Calu3 (cell line): ENCODE results near the gene SULF2. TPM values are rescaled to one million over a fixed set of nuclear protein-coding genes. Genes with fewer than 3 reads are reported as not detected.

Source experiments
- BruUV-seq: library from RNA; stranded (reverse); fragments of 400-500 nt; replicated peaks from 2 replicates; lab custom pipeline; 2021; lab: Mats Ljungman, UMichigan
- CTCF ChIA-PET: fragments of 300-600 bp; sonication (Branson Sonifier 250); formaldehyde crosslinking; loops from one replicate; lab custom pipeline; 2022; ENCODE audit warnings: antibody characterized with exemption; lab: Charles Lee
- DNase-seq: peaks from one replicate; pipeline ENCODE4 v3.0.0; 2022
- H3K27ac Mint-ChIP-seq: one replicate; pipeline ENCODE4 v1.8.0; 2022; ENCODE audit warnings: mixed read lengths; ENCODE audit not compliant: unreplicated experiment
- H3K27me3 Mint-ChIP-seq: one replicate; pipeline ENCODE4 v1.8.0; 2022; ENCODE audit warnings: mixed read lengths; ENCODE audit not compliant: unreplicated experiment
- H3K36me3 Mint-ChIP-seq: one replicate; pipeline ENCODE4 v1.8.0; 2022; ENCODE audit warnings: mild to moderate bottlenecking, moderate library complexity, mixed read lengths; ENCODE audit not compliant: insufficient read depth, unreplicated experiment
- H3K4me1 Mint-ChIP-seq: one replicate; pipeline ENCODE4 v1.8.0; 2022; ENCODE audit warnings: mild to moderate bottlenecking, low read depth, mixed read lengths; ENCODE audit not compliant: unreplicated experiment
- H3K4me3 Mint-ChIP-seq: one replicate; pipeline ENCODE4 v1.8.0; 2022; ENCODE audit warnings: mild to moderate bottlenecking, low read depth, moderate library complexity, mixed read lengths; ENCODE audit not compliant: unreplicated experiment
- H3K9me3 Mint-ChIP-seq: one replicate; pipeline ENCODE4 v1.8.0; 2022; ENCODE audit warnings: low read depth, mixed read lengths; ENCODE audit not compliant: unreplicated experiment
- CTCF ChIP-seq: fragments of 200-600 bp; IDR thresholded peaks from one replicate; pipeline ENCODE4 v1.8.0; 2022; ENCODE audit warnings: antibody characterized with exemption; ENCODE audit not compliant: unreplicated experiment
- intact Hi-C: fragments of 100-400 bp; cut with micrococcal nuclease; formaldehyde crosslinking; loops from one replicate; pipeline ENCODE4 v1.10.0; 2022; ENCODE audit not compliant: unreplicated experiment
- total RNA-seq: library from RNA; stranded (reverse); gene quantifications from 2 replicates; pipeline ENCODE4 v1.2.3, GENCODE V29; 2022

The SULF2 gene
- total RNA-seq, 1 experiment from 2014 or later, result 112 TPM

GRCh38 chr20:47662483-47663353 lies 122.6 kb downstream of the SULF2 start:
- Mint-ChIP-seq H3K27me3 (no peaks in the 10 kb centered on the region), H3K9me3 (no peaks in the 10 kb centered on the region), H3K27ac (no peak overlapping the region), H3K4me3 (no peak overlapping the region), H3K4me1 (peaks cover 8% of the 10 kb centered on the region), H3K36me3 (peaks cover 60% of the 10 kb centered on the region)
- CTCF ChIA-PET, result interaction anchor here (1.5 kb wide), 1 partner anchor 49 kb away, joined by 4 read pairs; no protein-coding TSS in a partner anchor
- no peak for TF ChIP-seq CTCF
- no peak for DNase-seq
- no TSS peak for BruUV-seq
- intact Hi-C loops, result loop anchor here (5.0 kb wide), 2 partner anchors 635 to 960 kb away; no protein-coding TSS in a partner anchor

- DNase-seq, result no peak
- intact Hi-C loops, result loop anchor here (5.0 kb wide), 2 partner anchors 636 to 961 kb away; no protein-coding TSS in a partner anchor
- no peaks in the 10 kb centered on the region for H3K27me3 Mint-ChIP-seq
- no TSS peak for BruUV-seq
- H3K36me3 Mint-ChIP-seq, result peaks cover 54% of the 10 kb centered on the region
- no peak overlapping the region for H3K27ac Mint-ChIP-seq
- H3K4me1 Mint-ChIP-seq, result peaks cover 8% of the 10 kb centered on the region
- no peak for TF ChIP-seq CTCF
- no peak overlapping the region for H3K4me3 Mint-ChIP-seq
- H3K9me3 Mint-ChIP-seq, result no peaks in the 10 kb centered on the region
- CTCF ChIA-PET, result interaction anchor here (0.6 kb wide), 1 partner anchor 139 kb away, joined by 4 read pairs; no protein-coding TSS in a partner anchor
Measured at GRCh38 chr20:47661714-47662113, 123.6 kb downstream of the SULF2 start.

- intact Hi-C loops, result loop anchor here (5.0 kb wide), 2 partner anchors 636 to 961 kb away; no protein-coding TSS in a partner anchor
- no TSS peak for BruUV-seq
- CTCF ChIA-PET, result interaction anchor here (0.6 kb wide), 1 partner anchor 139 kb away, joined by 4 read pairs; no protein-coding TSS in a partner anchor
- peaks cover 56% of the 10 kb centered on the region for H3K36me3 Mint-ChIP-seq
- DNase-seq, result no peak
- H3K4me1 Mint-ChIP-seq, result peaks cover 8% of the 10 kb centered on the region
- no peak for TF ChIP-seq CTCF
- H3K27ac Mint-ChIP-seq, result no peak overlapping the region
- H3K27me3 Mint-ChIP-seq, result no peaks in the 10 kb centered on the region
- H3K4me3 Mint-ChIP-seq, result no peak overlapping the region
- no peaks in the 10 kb centered on the region for H3K9me3 Mint-ChIP-seq
Measured at GRCh38 chr20:47660983-47661700, 124.1 kb downstream of the SULF2 start.

GRCh38 chr20:47660602-47660905 lies 124.7 kb downstream of the SULF2 start:
- intact Hi-C loops, result loop anchor here (5.0 kb wide), 2 partner anchors 637 to 962 kb away; no protein-coding TSS in a partner anchor
- CTCF ChIA-PET, result interaction anchor here (1.0 kb wide), 1 partner anchor 28 kb away, joined by 3 read pairs; no protein-coding TSS in a partner anchor
- Mint-ChIP-seq H3K4me3 (no peak overlapping the region), H3K27me3 (no peaks in the 10 kb centered on the region), H3K27ac (no peak overlapping the region), H3K9me3 (no peaks in the 10 kb centered on the region), H3K4me1 (peaks cover 8% of the 10 kb centered on the region), H3K36me3 (peaks cover 59% of the 10 kb centered on the region)
- no TSS peak for BruUV-seq
- no peak for DNase-seq
- TF ChIP-seq CTCF, result no peak
